ENCODE measurements around the gene ISG15. TPM values are rescaled to one million over a fixed set of nuclear protein-coding genes. Genes with fewer than 3 reads are reported as not detected.

ISG15 gene
- total RNA-seq, 5 donors from 2014 or later (not counting 1 experiment from before 2014, with no cell fraction given), result 29.1 to 69.8 (median 48.5) TPM

Other genes with a start within 250 kb of the ISG15 start
- under 1 TPM in 3 of 5 donors, not detected in 2; 0.32 to 0.70 (median 0.53) TPM for gene SAMD11, start 89.6 kb upstream of the ISG15 start, total RNA-seq
- 10 to 100 TPM; 58.7 to 92.2 (median 83.4) TPM for gene NOC2L, start 54.2 kb upstream of the ISG15 start, total RNA-seq
- 10 to 100 TPM; 17.5 to 45.3 (median 37.1) TPM for gene KLHL17, start 52.9 kb upstream of the ISG15 start, total RNA-seq
- 1 to 10 TPM in 4 of 5 donors, under 1 TPM in 1; 0.30 to 9.9 (median 7.3) TPM for gene PLEKHN1, start 47.0 kb upstream of the ISG15 start, total RNA-seq
- gene PERM1, start 31.4 kb upstream of the ISG15 start, total RNA-seq, result not detected
- gene HES4, start 13.4 kb upstream of the ISG15 start, total RNA-seq, result 10 to 100 TPM in 1 of 5 donors, 1 to 10 TPM in 4; 1.5 to 11.9 (median 2.6) TPM
- gene AGRN, start 6.6 kb downstream of the ISG15 start, total RNA-seq, result 10 to 100 TPM in 2 of 5 donors, 1 to 10 TPM in 3; 6.0 to 16.3 (median 9.9) TPM
- gene RNF223, start 60.8 kb downstream of the ISG15 start, total RNA-seq, result not detected
- 10 to 100 TPM; 20.4 to 37.7 (median 22.5) TPM for gene C1orf159, start 102.6 kb downstream of the ISG15 start, total RNA-seq
- gene TTLL10, start 160.4 kb downstream of the ISG15 start, total RNA-seq, result 1 to 10 TPM in 1 of 5 donors, under 1 TPM in 3, not detected in 1; 0.26 to 1.0 (median 0.47) TPM
- 10 to 100 TPM in 4 of 5 donors, 1 to 10 TPM in 1; 6.4 to 20.5 (median 13.3) TPM for gene TNFRSF18, start 193.1 kb downstream of the ISG15 start, total RNA-seq
- 10 to 100 TPM; 15.1 to 35.4 (median 17.8) TPM for gene TNFRSF4, start 200.7 kb downstream of the ISG15 start, total RNA-seq
- gene SDF4, start 218.5 kb downstream of the ISG15 start, total RNA-seq, result 100 to 1,000 TPM in 4 of 5 donors, 10 to 100 TPM in 1; 98.6 to 151 (median 141) TPM
- gene B3GALT6, start 218.7 kb downstream of the ISG15 start, total RNA-seq, result 10 to 100 TPM in 4 of 5 donors, 1 to 10 TPM in 1; 10.0 to 30.4 (median 25.1) TPM
- gene C1QTNF12, start 233.2 kb downstream of the ISG15 start, total RNA-seq, result 1 to 10 TPM; 2.8 to 4.2 (median 4.0) TPM

Data from T-cell (primary cell).